IMR-90 (cell line): ENCODE measurements around the gene SEC23A. TPM values are rescaled to one million over a fixed set of nuclear protein-coding genes. Genes with fewer than 3 reads are reported as not detected.

Source experiments
- microRNA-seq, 2 experiments: library from miRNA; stranded (forward) in 1 of 2; unstranded in 1 of 2; fragments of 10-50 nt in 1 of 2; fragments of <30 nt in 1 of 2; gene quantifications in 1 of 2; microRNA quantifications in 1 of 2; one replicate each; pipeline versions ENCODE3 to v1.1.0; 2013 to 2020; ENCODE audit not compliant: insufficient read depth in 1 of 2, insufficient read length in 1 of 2, unreplicated experiment in 1 of 2
- polyA plus RNA-seq, 3 experiments: library from polyadenylated mRNA; depleted of rRNA; stranded (reverse); fragments of >200 nt; gene quantifications; 2 replicates each; pipeline ENCODE4 v1.2.3, GENCODE V29; 2012; ENCODE audit warnings: low replicate concordance in 1 of 3
- small RNA-seq, 5 experiments: library from RNA; depleted of rRNA; stranded (forward); fragments of <200 nt; gene quantifications; one replicate each; pipeline ENCODE3, GENCODE V24; 2012
- total RNA-seq: library from RNA; depleted of rRNA; stranded (reverse); fragments of >200 nt; gene quantifications from 2 replicates; pipeline ENCODE4 v1.2.3, GENCODE V29; 2012; rRNA removed

Gene SEC23A
- total and polyA plus RNA-seq, 2 of the 4 experiments (the other 2 are of a cell fraction) = 141 to 609 TPM

Small RNA genes lying within 50 kb of the gene (microRNA-seq; reads per million reads assigned to microRNA genes)
- gene AL109628.1 (ENCODE audit: insufficient read depth, insufficient read length) (not detected), gene RF00019 (ENCODE audit: insufficient read depth, insufficient read length) (not detected)

Small RNA genes lying within 50 kb of the gene (small RNA-seq; reads per million reads assigned to genes)
- 0 reads per million in 5 experiments for gene AL109628.1
- gene RF00019 = 0 reads per million in 5 experiments

Other genes starting within 250 kb of the SEC23A start
- 10.6 and 12.8 TPM in 2 replicates for gene GEMIN2, start 11.1 kb upstream of the SEC23A start, total RNA-seq
- 11.2 and 11.9 TPM in 2 replicates for gene GEMIN2, start 11.1 kb upstream of the SEC23A start, polyA plus RNA-seq (2012; rRNA removed)
- 17.0 and 32.8 TPM in 2 replicates for gene TRAPPC6B, start 67.1 kb upstream of the SEC23A start, total RNA-seq
- 7.2 and 12.3 TPM in 2 replicates for gene TRAPPC6B, start 67.1 kb upstream of the SEC23A start, polyA plus RNA-seq (2012; rRNA removed)
- gene PNN, start 72.0 kb upstream of the SEC23A start, total RNA-seq = 14.9 and 23.6 TPM in 2 replicates
- 20.6 and 28.8 TPM in 2 replicates for gene PNN, start 72.0 kb upstream of the SEC23A start, polyA plus RNA-seq (2012; rRNA removed)
- gene MIA2, start 130.7 kb upstream of the SEC23A start, total RNA-seq = 3.9 and 7.8 TPM in 2 replicates
- gene MIA2, start 130.7 kb upstream of the SEC23A start, polyA plus RNA-seq (2012; rRNA removed) = 6.8 and 7.0 TPM in 2 replicates